NB4 (cell line): ENCODE measurements around the gene KRTAP5-9.
"Not testable (repeated sequence)": the region's sequence is repeated elsewhere in the genome, so short reads cannot be mapped to it uniquely, and the experiment has no call there.

Experiments
- DNase-seq: peaks from one replicate; pipeline ENCODE4 v3.0.0; 2010; ENCODE audit warnings: low read depth
- H3K4me3 ChIP-seq: one replicate; pipeline ENCODE4 v1.5.1; 2011; ENCODE audit warnings: mild to moderate bottlenecking, low read depth, low read length, moderate library complexity
- CTCF ChIP-seq: IDR thresholded peaks from one replicate; pipeline ENCODE4 v1.5.1; 2012; ENCODE audit warnings: low read depth, low read length
- MAX ChIP-seq: IDR thresholded peaks from 2 replicates; pipeline ENCODE4 v1.6.1; 2011; ENCODE audit warnings: low read depth, low read length
- MYC ChIP-seq: IDR thresholded peaks from 2 replicates; pipeline ENCODE4 v1.6.1; 2011; ENCODE audit warnings: low read depth, low read length
- POLR2A ChIP-seq: IDR thresholded peaks from 2 replicates; pipeline ENCODE4 v1.6.1; 2011; ENCODE audit warnings: mild to moderate bottlenecking; ENCODE audit not compliant: insufficient read length; ENCODE audit errors: extremely low read depth

KRTAP5-9 gene

GRCh38 chr11:71580057-71581003 is 32.1 kb downstream of the KRTAP5-9 start:
- TF ChIP-seq POLR2A (no peak), MYC (no peak), MAX (no peak; the same call in 1 of the 2 replicates), CTCF (peak; percentile 96)
- peak; percentile 53 for DNase-seq
- no peak overlapping the region for H3K4me3 ChIP-seq

GRCh38 chr11:71581826-71582225 is 33.6 kb downstream of the KRTAP5-9 start:
- TF ChIP-seq MAX = no peak
- no peak for TF ChIP-seq MYC
- TF ChIP-seq CTCF = no peak
- TF ChIP-seq POLR2A = no peak
- DNase-seq = no peak

GRCh38 chr11:71582309-71582895 is 34.2 kb downstream of the KRTAP5-9 start, which contains the start of gene KRTAP5-11:
KRTAP5-11 (minus strand) TSS chr11:71582875; CDS start chr11:71582837, 38 bp downstream.
- no peak within 1 kb of the TSS for H3K4me3 ChIP-seq
- TF ChIP-seq MYC = no peak
- TF ChIP-seq CTCF = no peak
- TF ChIP-seq POLR2A = no peak
- no peak for TF ChIP-seq MAX
- peak; percentile 23 for DNase-seq

More at GRCh38 chr11:71581826-71582225, 33.6 kb downstream of the KRTAP5-9 start:
- H3K4me3 ChIP-seq = no peak overlapping the region

- not testable (repeated sequence) for H3K4me3 ChIP-seq, DNase-seq
Measured at GRCh38 chr11:71582969-71583368, 34.7 kb downstream of the KRTAP5-9 start.

GRCh38 chr11:71585673-71586072 is 37.5 kb downstream of the KRTAP5-9 start:
- not testable (repeated sequence) for H3K4me3 ChIP-seq, DNase-seq

GRCh38 chr11:71588314-71588713 is 40.1 kb downstream of the KRTAP5-9 start:
- DNase-seq = not testable (repeated sequence)

GRCh38 chr11:71588822-71589545 is 40.8 kb downstream of the KRTAP5-9 start:
- DNase-seq = peak; percentile 31
- H3K4me3 ChIP-seq = not testable (repeated sequence)

More at GRCh38 chr11:71588314-71588713, 40.1 kb downstream of the KRTAP5-9 start:
- H3K4me3 ChIP-seq = not testable (repeated sequence)

GRCh38 chr11:71589546-71589920 is 41.3 kb downstream of the KRTAP5-9 start:
- H3K4me3 ChIP-seq, DNase-seq: not testable (repeated sequence)
